Kidney glomerular epithelial cell (primary cell): ENCODE measurements around the gene CREBRF.
"Not testable (repeated sequence)": the region's sequence is repeated elsewhere in the genome, so short reads cannot be mapped to it uniquely, and the experiment has no call there.

Experiments
- DNase-seq: peaks from one replicate; lab custom pipeline; 2025; lab: John Stamatoyannopoulos, UW

CREBRF gene, protein sequence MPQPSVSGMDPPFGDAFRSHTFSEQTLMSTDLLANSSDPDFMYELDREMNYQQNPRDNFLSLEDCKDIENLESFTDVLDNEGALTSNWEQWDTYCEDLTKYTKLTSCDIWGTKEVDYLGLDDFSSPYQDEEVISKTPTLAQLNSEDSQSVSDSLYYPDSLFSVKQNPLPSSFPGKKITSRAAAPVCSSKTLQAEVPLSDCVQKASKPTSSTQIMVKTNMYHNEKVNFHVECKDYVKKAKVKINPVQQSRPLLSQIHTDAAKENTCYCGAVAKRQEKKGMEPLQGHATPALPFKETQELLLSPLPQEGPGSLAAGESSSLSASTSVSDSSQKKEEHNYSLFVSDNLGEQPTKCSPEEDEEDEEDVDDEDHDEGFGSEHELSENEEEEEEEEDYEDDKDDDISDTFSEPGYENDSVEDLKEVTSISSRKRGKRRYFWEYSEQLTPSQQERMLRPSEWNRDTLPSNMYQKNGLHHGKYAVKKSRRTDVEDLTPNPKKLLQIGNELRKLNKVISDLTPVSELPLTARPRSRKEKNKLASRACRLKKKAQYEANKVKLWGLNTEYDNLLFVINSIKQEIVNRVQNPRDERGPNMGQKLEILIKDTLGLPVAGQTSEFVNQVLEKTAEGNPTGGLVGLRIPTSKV

DNA sequence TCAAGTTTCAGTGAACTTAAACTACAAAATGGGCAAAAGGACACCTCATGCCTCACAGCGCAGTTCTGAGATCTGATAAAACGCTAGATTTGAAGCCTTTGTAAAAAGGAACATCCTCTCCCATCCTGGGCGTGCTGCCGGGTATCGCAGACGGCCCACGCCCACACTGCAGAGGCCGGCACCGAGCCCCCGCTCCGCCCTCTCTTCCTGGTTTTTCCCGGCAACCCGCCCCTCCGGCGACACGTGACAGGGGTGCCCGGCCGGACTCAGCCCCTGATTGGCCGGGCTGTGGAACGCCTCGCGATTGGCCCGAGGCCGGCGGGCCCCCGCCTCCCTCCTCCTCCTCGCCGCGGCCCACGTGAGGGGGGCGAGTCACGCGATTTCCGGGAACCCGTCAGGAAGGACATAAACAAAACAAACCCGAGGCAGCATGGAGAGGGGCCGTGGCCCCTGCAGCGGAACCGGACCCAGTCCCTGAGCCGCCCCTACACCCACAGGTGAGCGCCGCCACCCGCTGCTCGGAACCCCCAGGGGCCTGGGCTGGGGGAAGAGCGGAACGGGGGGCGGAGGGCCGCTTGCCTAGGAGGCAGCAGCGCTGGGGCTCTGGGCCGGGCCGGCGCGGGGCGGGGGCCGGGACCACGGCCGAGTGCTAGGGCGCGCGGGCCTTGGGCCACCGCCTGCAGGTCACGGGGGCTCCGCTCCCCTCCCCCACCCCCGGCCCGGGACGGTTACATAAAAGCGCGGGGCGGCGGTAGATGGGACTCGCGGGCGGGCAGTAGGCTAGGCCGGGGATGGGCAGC is at the start of gene CREBRF:
Gene CREBRF, plus strand, starts transcription at position 370 of the 800 bp plus-strand sequence. CDS start 24,424 bp downstream, outside the sequence.
- DNase-seq, result peak; percentile 89

DNA sequence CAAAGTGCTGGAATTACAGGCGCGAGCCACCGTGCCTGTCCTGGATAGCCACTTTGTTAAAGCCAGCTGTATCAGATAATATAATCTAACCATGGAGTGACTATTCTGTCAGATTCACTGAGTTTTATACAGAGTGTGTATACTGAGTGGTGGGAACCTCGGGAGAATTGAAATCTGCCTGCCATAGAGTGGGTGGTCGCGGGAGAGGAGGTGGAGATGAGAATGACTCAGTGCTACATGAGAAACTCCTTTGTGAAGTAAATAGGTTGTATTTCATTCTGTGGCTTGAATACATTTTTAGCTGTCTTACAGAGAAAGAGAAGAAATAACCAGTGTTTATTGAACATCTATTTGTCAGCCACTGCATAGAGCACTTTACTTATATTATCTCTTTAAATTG is 46.1 kb upstream of the CREBRF start:
- peak; percentile 34 for DNase-seq

GRCh38 chr5:173010547-173011464 is 45.3 kb upstream of the CREBRF start:
- peak; percentile 26 for DNase-seq

DNA sequence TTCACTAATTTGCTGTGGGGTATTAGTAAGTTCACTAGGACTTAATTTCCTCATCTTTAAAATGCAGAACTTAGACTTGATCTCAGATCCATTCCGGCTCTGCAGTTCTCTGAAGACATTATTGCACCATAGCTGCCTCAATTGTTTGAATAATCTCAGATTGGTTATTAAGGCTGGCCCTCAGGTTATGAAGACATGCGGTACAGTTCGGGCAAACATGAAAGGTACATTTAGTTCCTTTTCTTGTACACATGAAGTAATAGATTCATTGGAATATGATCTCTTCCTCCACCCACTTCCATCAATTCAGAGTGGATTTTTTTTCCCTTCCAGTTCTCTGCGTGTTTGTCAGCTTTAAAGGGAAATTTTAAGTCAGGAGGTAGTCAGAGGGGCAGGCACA is 44.6 kb upstream of the CREBRF start:
- no peak for DNase-seq

DNA sequence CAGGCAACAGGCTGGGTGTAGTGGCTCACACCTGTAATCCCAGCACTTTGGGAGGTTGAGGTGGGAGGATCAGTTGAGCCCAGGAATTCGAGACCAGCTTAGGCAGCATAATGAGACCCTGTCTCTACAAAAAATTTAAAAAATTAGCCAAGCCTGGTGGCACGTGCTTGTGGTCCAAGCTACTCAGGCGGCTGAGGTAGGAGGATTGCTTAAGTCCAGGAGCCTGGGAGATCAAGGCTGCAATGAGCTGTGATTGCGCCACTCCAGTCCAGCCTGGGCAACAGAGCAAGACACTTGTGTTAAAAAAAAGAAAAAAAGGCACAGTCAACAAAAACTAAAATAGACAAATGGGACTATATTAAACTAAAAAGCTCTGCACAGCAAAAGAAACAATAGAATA is 43.3 kb upstream of the CREBRF start:
- DNase-seq, result no peak

DNA sequence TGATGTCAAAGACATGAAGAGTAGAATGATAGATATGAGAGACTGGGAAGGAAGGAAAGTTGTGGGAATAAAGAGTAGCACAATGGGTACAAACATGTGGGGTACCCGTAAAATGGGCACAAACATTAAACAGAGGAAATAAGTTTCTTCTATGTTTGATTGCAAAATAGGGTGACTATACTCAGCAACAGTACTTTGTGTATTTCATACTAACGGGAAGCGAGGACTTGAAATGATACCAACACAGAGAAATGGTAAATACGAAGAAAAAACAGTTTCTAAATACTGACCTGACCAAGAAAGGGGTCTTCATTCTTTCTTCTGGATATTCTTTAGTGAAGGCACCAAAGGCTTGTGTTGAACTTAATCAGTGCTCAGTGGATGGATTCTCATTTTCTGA is 41.5 kb upstream of the CREBRF start:
- no peak for DNase-seq

GRCh38 chr5:173015192-173015591 is 41.0 kb upstream of the CREBRF start:
- DNase-seq, result no peak

- no peak for DNase-seq
Observed at GRCh38 chr5:173015598-173016455, 40.3 kb upstream of the CREBRF start.

DNA sequence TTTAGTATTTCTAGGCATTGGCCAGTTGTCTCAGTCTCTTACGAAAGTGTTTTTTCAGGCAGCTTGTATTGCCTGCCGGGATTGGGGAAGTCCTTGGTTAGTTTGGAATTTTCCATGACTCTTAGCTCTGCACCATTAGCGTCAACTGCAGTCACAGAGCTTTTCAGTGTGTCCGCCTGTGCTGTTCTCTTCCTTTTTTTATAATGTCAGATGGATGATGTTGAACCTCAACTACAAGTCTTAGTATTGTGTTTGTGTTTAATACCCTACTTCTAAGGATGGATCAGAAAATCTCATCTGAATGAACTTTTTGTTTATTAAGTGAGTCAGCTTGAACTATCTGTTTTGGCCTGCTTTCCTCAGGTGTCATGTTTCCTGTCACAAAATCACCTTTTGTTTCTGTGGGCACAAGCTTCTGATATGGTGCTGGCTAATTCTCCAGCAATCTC is 39.5 kb upstream of the CREBRF start:
- peak; percentile 61 for DNase-seq

- not testable (repeated sequence) for DNase-seq
Observed at GRCh38 chr5:173017087-173017486, 39.1 kb upstream of the CREBRF start.

DNA sequence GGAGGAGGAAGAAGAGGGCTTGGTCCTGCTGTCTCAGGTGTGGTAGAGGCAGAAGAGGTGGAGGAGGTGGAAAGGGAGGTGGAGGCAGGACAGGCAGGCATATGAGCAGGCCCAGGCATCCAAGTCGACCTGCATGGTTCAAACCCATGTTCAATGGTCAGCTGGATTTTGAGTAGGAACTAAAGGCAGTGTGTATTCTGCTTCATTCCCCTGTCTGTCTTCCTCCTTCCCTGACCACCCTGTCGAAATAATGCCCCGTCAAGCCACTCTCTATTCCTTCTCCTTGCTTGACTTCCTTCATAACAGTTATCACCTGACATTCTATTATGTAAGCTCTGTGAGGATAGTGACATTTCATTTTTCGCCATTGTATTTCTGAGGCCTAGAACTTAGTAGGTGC is 37.8 kb upstream of the CREBRF start:
- no peak for DNase-seq

GRCh38 chr5:173020154-173020581 is 36.0 kb upstream of the CREBRF start:
- DNase-seq, result no peak

- no peak for DNase-seq
Observed at GRCh38 chr5:173020643-173021042, 35.5 kb upstream of the CREBRF start.

GRCh38 chr5:173025651-173026050 is 30.5 kb upstream of the CREBRF start:
- DNase-seq, result no peak

- no peak for DNase-seq
Observed at GRCh38 chr5:173027905-173028304, 28.2 kb upstream of the CREBRF start.

GRCh38 chr5:173028811-173029327 is 27.3 kb upstream of the CREBRF start:
- peak; percentile 38 for DNase-seq

GRCh38 chr5:173029499-173029921 is 26.6 kb upstream of the CREBRF start:
- no peak for DNase-seq

GRCh38 chr5:173032096-173032495 is 24.1 kb upstream of the CREBRF start:
- not testable (repeated sequence) for DNase-seq

- no peak for DNase-seq
Observed at GRCh38 chr5:173032730-173033129, 23.4 kb upstream of the CREBRF start.

DNA sequence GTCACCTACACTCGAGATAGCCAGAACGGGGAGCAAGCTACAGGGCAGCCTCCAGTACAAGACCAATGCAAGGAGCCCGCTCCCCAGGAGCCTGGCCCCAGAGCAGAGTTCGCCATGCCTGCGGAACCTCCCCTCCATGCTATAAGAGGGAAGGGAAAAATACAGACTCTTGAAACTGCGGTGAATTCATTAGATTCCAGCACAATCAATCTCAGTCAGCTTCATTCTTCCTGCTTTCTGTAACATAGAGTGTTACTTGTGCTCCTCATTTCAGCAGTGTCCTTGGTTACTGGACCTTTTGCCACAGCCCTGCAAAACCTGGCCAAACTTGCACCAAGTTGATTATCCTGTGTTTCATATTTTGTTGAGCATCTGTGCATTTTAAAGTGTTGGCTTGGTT is 22.2 kb upstream of the CREBRF start:
- no peak for DNase-seq
